Large intestine (tissue), 3 donors: Measurements from ENCODE around the gene CAMK2B. TPM values are rescaled to one million over a fixed set of nuclear protein-coding genes. Genes with fewer than 3 reads are reported as not detected.

Experiments used
- DNase-seq, 2 donors: peaks; one replicate each; pipeline versions ENCODE4 v3.0.0 to v3.0.0-alpha.2; 2013
- H3K27ac ChIP-seq: one replicate; pipeline ENCODE4 v1.5.1; 2013; ENCODE audit warnings: low read length
- H3K27me3 ChIP-seq: 2 replicates; pipeline ENCODE4 v1.6.1; 2013; ENCODE audit warnings: low read length; ENCODE audit not compliant: control insufficient read depth, insufficient read depth
- H3K36me3 ChIP-seq: 2 replicates; pipeline ENCODE4 v1.6.1; 2013; ENCODE audit warnings: low read length; ENCODE audit not compliant: control insufficient read depth, insufficient read depth
- H3K4me1 ChIP-seq: one replicate; pipeline ENCODE4 v1.6.1; 2013; ENCODE audit warnings: low read length; ENCODE audit not compliant: control insufficient read depth, insufficient read depth
- H3K4me3 ChIP-seq: one replicate; pipeline ENCODE4 v1.5.1; 2013; ENCODE audit warnings: low read length
- H3K9me3 ChIP-seq: one replicate; pipeline ENCODE4 v1.6.1; 2013; ENCODE audit warnings: mild to moderate bottlenecking, low read depth, low read length, moderate library complexity; ENCODE audit not compliant: control insufficient read depth
- WGBS: methylation state at CpG from one replicate; pipeline ENCODE4 v1.1.5; 2013; ENCODE audit warnings: low lambda C conversion rate; ENCODE audit not compliant: insufficient coverage; 5-methylcytosine and 5-hydroxymethylcytosine counted together
- polyA plus RNA-seq: library from polyadenylated mRNA; unstranded; fragments of 120-200 nt; gene quantifications from one replicate; pipeline ENCODE4 v1.2.1, GENCODE V29; 2013

CAMK2B gene
- polyA plus RNA-seq, 1 donor, result 4.4 TPM

DNA sequence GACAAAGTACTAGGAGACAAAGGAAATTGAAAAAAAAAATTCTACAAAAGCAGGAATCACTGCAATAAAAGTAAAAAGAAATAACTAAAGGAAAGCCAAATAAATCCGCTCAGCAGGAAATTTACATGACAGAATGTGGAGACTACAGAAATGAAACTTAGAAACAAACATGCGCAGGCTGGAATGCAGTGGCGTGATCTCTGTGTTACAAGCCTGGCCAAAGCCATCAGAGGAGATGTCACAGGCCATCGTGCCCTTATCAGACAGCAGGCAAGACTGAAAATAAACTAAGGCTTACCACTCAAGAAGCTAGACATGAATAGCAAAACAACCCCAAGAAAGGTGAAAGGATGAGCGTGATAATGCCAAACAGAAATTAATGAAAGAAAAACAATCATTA is 6.3 kb upstream of the CAMK2B start:
- no peak for DNase-seq
- no peak overlapping the region for H3K4me3 ChIP-seq
- H3K27me3 ChIP-seq, result peaks cover 12% of the 10 kb centered on the region
- peaks cover 3% of the 10 kb centered on the region for H3K9me3 ChIP-seq
- H3K27ac ChIP-seq, result no peak overlapping the region
- no peaks in the 10 kb centered on the region for H3K4me1 ChIP-seq
- WGBS, result 76% methylated on average over 3 of the region's 5 CpGs
- no peaks in the 10 kb centered on the region for H3K36me3 ChIP-seq

DNA sequence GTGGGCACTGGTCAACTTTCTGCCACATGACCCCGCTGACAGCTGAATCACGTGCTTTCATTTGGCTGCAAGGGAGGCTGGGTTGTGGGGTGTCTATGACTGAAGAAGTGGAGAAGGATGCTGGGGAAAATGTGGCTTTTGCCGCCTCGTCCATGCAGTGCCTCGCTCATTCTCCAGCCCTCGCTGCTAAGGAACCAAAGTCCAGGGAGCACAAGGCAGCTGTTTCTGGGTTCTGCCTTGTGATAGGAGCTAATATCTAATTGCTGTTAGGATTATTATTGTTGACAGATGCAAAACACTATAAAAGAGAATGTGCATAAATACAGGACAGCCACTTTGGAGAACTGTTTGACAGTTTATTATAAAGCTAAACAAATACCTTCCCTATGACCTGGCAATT is 4.9 kb upstream of the CAMK2B start:
- peak; percentile 31 to 60 for DNase-seq
- Histone ChIP-seq H3K36me3 (no peaks in the 10 kb centered on the region), H3K4me3 (no peak overlapping the region), H3K4me1 (no peaks in the 10 kb centered on the region), H3K9me3 (no peaks in the 10 kb centered on the region), H3K27me3 (peaks cover 24% of the 10 kb centered on the region), H3K27ac (no peak overlapping the region)
- WGBS, result no CpG with 5 or more reads among the region's 6 CpGs

DNA sequence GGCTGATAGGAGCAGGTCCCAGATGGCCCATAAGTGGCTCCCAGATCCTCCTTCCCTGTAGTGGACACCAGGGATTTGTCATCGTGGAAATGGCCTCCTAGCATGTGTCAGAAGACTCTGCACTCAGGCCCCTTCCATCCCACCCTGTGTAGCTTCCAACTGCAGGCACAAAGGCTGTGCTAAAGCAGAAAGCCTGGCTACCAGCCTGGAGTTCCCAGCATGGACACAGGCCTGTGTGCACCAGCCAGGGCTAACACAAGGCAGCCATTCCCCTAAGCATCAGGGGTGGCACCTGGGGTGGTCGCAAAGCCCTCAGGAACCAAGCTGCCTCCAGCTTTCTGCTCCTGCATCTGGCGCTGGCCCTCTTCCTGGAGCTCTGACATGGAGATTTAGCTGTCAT is 4.5 kb upstream of the CAMK2B start:
- H3K27me3 ChIP-seq, result peaks cover 24% of the 10 kb centered on the region
- H3K27ac ChIP-seq, result no peak overlapping the region
- no peak overlapping the region for H3K4me3 ChIP-seq
- DNase-seq, result no peak
- no peaks in the 10 kb centered on the region for H3K4me1 ChIP-seq
- WGBS, result no CpG with 5 or more reads among the region's 3 CpGs
- H3K36me3 ChIP-seq, result no peaks in the 10 kb centered on the region
- H3K9me3 ChIP-seq, result no peaks in the 10 kb centered on the region

DNA sequence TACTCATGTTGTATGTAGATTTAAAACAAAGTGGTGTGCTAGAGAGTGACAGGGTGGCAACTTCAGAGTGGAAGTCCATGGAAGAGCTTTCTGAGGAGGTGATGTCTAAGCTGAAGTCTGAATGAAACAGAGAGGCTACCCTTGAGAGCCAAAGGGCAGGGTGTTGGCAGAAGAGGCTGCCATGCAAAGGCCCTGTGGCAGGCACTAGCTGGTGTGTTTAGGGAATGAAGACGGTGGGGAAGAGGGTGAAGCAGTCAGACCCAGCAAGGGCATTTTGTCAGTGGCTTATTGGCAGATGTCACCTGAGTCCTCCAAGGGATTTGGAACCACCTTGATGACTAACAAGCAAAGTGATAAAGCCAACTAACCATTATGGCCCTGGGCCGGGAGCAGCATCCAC is 3.7 kb upstream of the CAMK2B start:
- Histone ChIP-seq H3K27ac (no peak overlapping the region), H3K27me3 (peaks cover 30% of the 10 kb centered on the region), H3K4me1 (no peaks in the 10 kb centered on the region), H3K4me3 (no peak overlapping the region), H3K9me3 (no peaks in the 10 kb centered on the region), H3K36me3 (no peaks in the 10 kb centered on the region)
- DNase-seq, result no peak
- WGBS, result no CpG with 5 or more reads among the region's 2 CpGs

DNA sequence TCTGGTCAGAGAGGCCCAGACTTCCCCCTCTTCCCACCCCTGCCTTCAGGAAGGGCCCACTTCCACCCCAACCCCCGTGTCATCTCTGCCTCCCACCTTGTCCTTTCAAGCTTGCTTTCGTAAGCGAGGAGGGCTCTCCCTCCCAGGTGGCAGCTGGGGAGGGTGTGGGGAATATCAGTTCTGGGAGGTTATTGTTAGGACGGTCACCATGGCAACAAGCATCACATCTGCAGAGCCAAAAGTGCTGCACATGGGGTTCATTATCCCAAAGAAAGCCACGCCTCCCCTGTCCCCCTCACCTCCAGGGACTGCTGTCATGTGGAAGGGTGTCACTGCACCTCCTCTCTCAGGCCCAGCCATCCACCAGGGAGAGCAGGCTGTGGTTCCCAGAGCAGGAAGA is 2.6 kb upstream of the CAMK2B start:
- DNase-seq, result no peak
- Histone ChIP-seq H3K27me3 (peaks cover 41% of the 10 kb centered on the region), H3K27ac (no peak overlapping the region), H3K4me1 (no peaks in the 10 kb centered on the region), H3K4me3 (no peak overlapping the region), H3K36me3 (no peaks in the 10 kb centered on the region), H3K9me3 (no peaks in the 10 kb centered on the region)
- WGBS, result no CpG with 5 or more reads among the region's 5 CpGs

DNA sequence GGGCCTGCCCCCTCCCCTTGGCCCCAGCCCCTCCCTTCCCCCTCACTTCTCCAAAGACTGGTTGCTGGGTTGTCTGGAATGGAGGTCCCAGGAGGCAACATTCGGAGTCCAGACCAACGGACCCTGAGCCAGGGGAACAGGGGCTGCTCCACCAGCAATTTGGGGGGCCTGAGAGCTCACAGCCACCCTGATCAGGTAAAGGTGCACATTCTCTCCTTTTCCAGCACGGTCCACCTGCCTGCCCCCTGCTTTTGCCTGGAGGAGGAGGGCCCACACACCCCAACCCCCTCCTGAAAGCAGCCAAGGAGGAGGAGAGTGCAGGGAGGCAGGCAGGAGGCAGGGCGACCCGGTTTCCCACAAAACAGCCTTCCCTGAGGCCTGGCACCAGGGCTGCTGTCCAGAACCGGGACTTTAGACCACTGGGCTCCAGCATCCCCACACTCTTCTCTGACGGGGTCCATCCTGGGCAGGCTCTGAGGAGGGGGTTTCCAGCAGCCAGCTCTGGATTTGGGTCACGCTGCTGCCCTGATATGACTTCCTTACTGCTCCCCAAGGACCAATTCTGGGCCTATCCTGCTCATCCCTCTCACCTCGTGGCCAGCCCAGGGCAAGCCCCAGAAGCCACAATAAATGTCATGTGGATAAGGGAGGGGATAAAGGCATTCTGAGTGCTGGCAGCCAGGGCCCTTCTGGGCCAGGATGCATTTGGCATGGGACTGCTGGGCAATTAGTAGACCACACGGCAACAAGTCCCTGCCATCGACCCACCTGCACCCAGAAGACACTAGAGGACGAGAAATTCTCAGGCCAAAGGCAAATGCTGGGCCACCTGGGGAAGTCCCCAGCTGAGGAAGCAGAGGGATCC is 1.1 kb upstream of the CAMK2B start:
- Histone ChIP-seq H3K4me3 (no peak overlapping the region), H3K9me3 (no peaks in the 10 kb centered on the region), H3K4me1 (no peaks in the 10 kb centered on the region), H3K27me3 (peaks cover 47% of the 10 kb centered on the region), H3K36me3 (no peaks in the 10 kb centered on the region), H3K27ac (no peak overlapping the region)
- no CpG with 5 or more reads among the region's 12 CpGs for WGBS
- DNase-seq, result no peak

DNA sequence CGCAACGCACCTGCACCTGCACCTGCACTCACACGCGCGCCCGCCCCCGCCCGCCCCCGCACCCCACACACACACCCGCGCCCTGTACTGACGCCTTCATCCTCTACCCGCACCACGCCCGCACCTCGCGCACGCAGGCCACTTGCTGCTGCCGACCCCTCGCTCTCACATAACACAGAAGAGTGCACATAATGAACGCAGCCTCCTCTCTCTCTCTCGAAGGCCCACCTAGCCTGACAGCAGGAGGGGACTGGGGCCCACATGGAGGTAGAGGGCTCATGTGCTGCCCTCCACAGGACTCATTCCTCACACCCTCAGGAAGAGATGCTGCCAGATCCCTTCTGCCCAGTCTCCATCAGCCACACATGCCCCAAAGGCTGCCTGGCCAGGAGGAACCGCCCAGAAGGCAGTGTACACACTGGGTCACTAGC is 432 bp upstream of the CAMK2B start:
- no peaks in the 10 kb centered on the region for H3K9me3 ChIP-seq
- no peak overlapping the region for H3K4me3 ChIP-seq
- WGBS, result no CpG with 5 or more reads among the region's 23 CpGs
- H3K36me3 ChIP-seq, result no peaks in the 10 kb centered on the region
- no peak for DNase-seq
- no peaks in the 10 kb centered on the region for H3K4me1 ChIP-seq
- H3K27ac ChIP-seq, result no peak overlapping the region
- H3K27me3 ChIP-seq, result peaks cover 53% of the 10 kb centered on the region

DNA sequence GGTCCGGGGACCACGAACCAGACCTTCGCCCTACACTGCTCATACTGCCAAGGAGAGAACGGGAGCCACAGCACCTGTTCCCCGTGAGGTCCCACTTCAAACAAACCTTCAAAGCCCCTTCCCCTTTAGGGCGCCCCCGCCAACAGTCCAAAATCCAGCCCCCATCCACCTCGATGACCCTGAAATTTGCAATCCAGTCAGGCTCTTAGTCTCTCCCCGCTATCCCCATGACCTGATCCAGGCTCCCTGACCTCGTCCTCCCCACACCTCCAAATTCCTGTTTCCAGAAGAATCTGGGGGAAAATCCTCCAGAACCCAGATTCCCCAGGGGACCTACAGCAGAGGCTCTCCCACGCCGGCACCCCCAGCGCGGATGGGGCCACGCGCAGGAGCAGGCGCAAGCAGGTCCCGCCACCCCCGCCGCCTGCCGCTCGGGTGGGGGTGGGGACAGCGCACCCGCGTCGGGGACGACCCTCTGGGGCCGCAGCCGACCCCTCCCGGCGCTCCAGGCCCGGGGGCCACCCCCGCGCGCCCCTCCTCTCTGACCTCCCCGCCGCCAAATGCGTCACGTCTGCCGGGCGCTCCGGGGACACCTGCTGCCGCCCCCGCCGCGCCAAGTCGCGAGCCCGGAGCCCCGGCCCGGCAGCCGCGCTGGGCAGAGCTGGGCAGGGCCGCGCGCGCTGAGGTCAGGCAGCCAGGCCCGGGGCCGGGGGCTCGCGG is 753 bp downstream of the CAMK2B start:
- no peak overlapping the region for H3K27ac ChIP-seq
- H3K36me3 ChIP-seq, result no peaks in the 10 kb centered on the region
- no peaks in the 10 kb centered on the region for H3K9me3 ChIP-seq
- DNase-seq, result no peak
- peaks cover 61% of the 10 kb centered on the region for H3K27me3 ChIP-seq
- no CpG with 5 or more reads among the region's 61 CpGs for WGBS
- H3K4me1 ChIP-seq, result no peaks in the 10 kb centered on the region
- no peak overlapping the region for H3K4me3 ChIP-seq

DNA sequence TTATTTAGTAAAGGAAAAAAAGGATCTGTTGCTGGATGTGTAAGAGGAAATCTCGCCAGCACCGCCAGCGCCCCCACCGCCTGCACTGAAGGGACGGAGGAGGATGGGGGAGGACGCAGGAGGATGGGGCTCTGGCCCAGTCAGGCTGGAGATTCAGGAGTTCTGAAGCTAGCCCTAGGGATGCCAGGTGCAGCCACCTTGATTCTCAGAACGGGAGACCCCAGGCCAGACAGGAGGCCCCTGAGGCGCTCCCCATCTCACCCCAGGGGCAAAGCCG is 1.3 kb downstream of the CAMK2B start:
- no peak for DNase-seq
- no CpG with 5 or more reads among the region's 9 CpGs for WGBS
- no peaks in the 10 kb centered on the region for H3K4me1 ChIP-seq
- no peaks in the 10 kb centered on the region for H3K9me3 ChIP-seq
- no peak overlapping the region for H3K4me3 ChIP-seq
- H3K27ac ChIP-seq, result no peak overlapping the region
- peaks cover 61% of the 10 kb centered on the region for H3K27me3 ChIP-seq
- H3K36me3 ChIP-seq, result no peaks in the 10 kb centered on the region

DNA sequence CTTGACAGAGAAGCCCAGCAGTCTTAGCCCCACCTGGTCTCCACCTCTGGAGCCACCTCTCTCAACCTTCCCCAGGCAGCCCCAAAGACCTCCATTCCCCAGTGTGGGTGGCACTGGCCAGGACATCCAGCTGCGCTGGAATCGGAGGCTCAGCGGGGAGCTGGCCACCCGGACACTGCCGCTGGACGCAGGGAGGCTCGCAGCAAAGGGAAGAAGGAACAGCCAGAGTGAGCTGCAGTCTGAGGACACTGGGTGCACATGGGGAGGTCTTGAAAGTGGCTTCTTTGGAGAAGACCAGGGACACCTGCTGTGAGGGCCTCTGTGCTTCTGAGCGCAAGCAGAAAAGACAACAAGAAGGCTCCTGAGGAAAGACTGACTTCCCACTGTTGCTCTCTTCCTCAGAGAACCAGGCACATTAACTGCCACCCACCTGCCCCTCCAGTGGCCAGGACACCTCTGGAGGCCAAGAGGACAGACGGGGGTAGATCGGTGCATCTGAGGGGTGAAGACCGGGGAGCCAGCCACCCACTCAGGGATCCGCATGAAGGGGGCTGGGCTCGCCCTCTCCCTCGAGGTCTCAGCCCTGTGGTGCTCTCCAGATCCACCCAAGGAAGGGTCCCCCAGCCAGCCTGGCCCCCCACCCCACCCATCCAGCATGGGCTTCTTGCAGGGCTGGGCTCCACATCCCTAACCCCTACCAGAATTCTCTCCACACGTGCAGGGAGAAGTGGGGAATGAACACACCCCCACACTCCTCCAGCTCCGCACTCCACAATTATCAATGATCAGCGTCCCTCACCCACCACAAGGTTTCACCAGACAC is 1.8 kb downstream of the CAMK2B start:
- Histone ChIP-seq H3K4me3 (no peak overlapping the region), H3K36me3 (no peaks in the 10 kb centered on the region), H3K27ac (no peak overlapping the region), H3K9me3 (no peaks in the 10 kb centered on the region), H3K4me1 (no peaks in the 10 kb centered on the region), H3K27me3 (peaks cover 61% of the 10 kb centered on the region)
- no peak for DNase-seq
- no CpG with 5 or more reads among the region's 17 CpGs for WGBS
